Measurements from ENCODE around the gene CD68. TPM values are rescaled to one million over a fixed set of nuclear protein-coding genes. Genes with fewer than 3 reads are reported as not detected.
"Not testable (repeated sequence)": the region's sequence is repeated elsewhere in the genome, so short reads cannot be mapped to it uniquely, and the experiment has no call there.

CD68 gene
- total RNA-seq, 2 experiments from 2014 or later: 32.5 to 33.9 TPM

GRCh38 chr17:7615265-7615747 is 35.9 kb downstream of the CD68 start:
- no peak for DNase-seq
- POLR2A ChIA-PET: interaction anchor here (0.8 to 2.7 kb wide), 17 partner anchors 12 to 179 kb away, joined by 3 to 22 read pairs (median 4); partner anchors contain the start of genes ATP1B2, CD68, DNAH2 and MPDU1
- ATAC-seq (ENCODE audit: low read depth): no peak

DNA sequence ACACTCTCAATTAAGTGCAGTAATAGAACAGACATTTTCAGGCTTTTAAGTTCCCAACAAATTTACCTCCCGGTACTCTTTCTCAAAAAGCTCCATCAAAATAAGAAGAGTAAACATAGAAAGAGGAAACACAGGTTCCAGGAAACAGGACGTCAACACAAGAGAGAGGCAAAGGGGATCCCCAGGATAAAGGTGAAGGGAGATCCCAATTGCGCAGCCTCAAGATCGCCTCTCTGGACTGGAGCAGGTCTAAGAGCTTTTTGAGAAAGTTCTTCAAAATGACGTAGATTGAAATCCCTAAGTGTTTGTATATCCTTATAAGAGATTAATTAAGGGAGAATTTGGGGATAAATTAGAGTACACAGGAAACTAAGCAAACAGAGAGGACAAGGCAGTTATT is 39.2 kb downstream of the CD68 start:
- Mint-ChIP-seq H3K27me3 (peaks cover 2% of the 10 kb centered on the region), H3K27ac (no peak overlapping the region), H3K9me3 (no peaks in the 10 kb centered on the region), H3K36me3 (no peaks in the 10 kb centered on the region), H3K4me3 (no peak overlapping the region), H3K4me1 (peaks cover 4% of the 10 kb centered on the region)
- POLR2A ChIA-PET: interaction anchor here (1.9 kb wide), 1 partner anchor 9 kb away, joined by 5 read pairs; the partner anchor contains the start of gene SAT2
- ATAC-seq (ENCODE audit: low read depth): no peak
- DNase-seq: no peak

More at GRCh38 chr17:7615265-7615747, 35.9 kb downstream of the CD68 start:
- peaks cover 1% of the 10 kb centered on the region for H3K36me3 Mint-ChIP-seq
- no peaks in the 10 kb centered on the region for H3K27me3 Mint-ChIP-seq
- no peaks in the 10 kb centered on the region for H3K9me3 Mint-ChIP-seq
- peak overlapping the region; percentile 95 for H3K27ac Mint-ChIP-seq
- H3K4me1 Mint-ChIP-seq: peaks cover 24% of the 10 kb centered on the region
- peak overlapping the region; percentile 86 for H3K4me3 Mint-ChIP-seq

DNA sequence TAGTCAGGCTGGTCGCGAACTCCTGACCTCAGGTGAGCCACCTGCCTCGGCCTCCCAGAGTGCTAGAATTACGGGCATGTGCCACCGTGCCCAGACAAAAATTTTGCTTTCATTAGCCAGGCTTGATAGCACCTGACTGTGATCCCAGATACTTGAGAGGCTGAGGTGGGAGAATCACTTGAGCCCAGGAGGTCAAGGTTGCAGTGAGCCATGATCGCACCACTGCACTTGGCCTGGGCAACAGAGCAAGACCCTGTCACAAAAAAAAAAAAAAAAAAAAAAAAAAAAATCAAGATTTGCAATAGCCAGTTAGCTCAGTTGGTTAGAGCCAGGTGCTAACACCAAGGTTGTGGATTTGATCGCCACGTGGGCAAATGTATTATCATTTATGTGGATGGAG is 41.4 kb downstream of the CD68 start:
- Mint-ChIP-seq H3K4me1 (no peaks in the 10 kb centered on the region), H3K9me3 (no peaks in the 10 kb centered on the region), H3K27ac (no peak overlapping the region), H3K27me3 (peaks cover 2% of the 10 kb centered on the region), H3K36me3 (no peaks in the 10 kb centered on the region), H3K4me3 (no peak overlapping the region)
- ATAC-seq (ENCODE audit: low read depth) (no peak), DNase-seq (no peak)
- POLR2A ChIA-PET: no interaction called here

GRCh38 chr17:7623661-7624060 is 44.2 kb downstream of the CD68 start:
- ATAC-seq (ENCODE audit: low read depth) (no peak), DNase-seq (no peak)
- H3K36me3 Mint-ChIP-seq: peaks cover 3% of the 10 kb centered on the region
- H3K4me1 Mint-ChIP-seq: peaks cover 12% of the 10 kb centered on the region
- H3K9me3 Mint-ChIP-seq: no peaks in the 10 kb centered on the region
- H3K27me3 Mint-ChIP-seq: peaks cover 2% of the 10 kb centered on the region
- POLR2A ChIA-PET: interaction anchor here (1.4 kb wide), 1 partner anchor 63 kb away, joined by 3 read pairs; no protein-coding TSS in a partner anchor
- H3K27ac Mint-ChIP-seq: no peak overlapping the region
- H3K4me3 Mint-ChIP-seq: no peak overlapping the region

- H3K36me3 Mint-ChIP-seq; ATAC-seq (ENCODE audit: low read depth); H3K27ac Mint-ChIP-seq; POLR2A ChIA-PET; H3K27me3 Mint-ChIP-seq; H3K9me3 Mint-ChIP-seq; DNase-seq; H3K4me3 Mint-ChIP-seq: not testable (repeated sequence)
- H3K4me1 Mint-ChIP-seq: peaks cover 12% of the 10 kb centered on the region
Observed at GRCh38 chr17:7625749-7626148, 46.3 kb downstream of the CD68 start.

DNA sequence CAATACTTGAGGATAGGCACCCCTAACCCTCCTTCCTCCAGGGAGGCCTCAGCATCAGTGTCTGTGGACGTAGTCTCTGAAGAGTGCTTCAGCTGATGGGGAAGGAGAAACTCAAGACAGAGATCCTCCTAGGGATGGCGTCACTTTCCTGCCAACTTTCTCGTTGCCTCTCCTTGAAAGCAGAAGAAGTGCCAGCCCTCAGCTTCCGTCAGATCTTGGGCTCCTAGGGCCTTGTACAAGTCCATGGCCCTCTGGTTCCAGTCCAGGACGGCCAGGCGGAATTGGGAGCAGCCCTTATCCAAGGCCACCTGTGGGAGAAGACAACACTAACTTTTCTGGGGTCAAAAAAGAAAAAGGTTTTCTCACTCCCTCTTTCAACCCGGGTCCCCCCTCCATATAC is 46.9 kb downstream of the CD68 start:
- Mint-ChIP-seq H3K27ac (no peak overlapping the region), H3K4me3 (peak overlapping the region; percentile 2), H3K9me3 (no peaks in the 10 kb centered on the region), H3K27me3 (peaks cover 2% of the 10 kb centered on the region), H3K36me3 (peaks cover 3% of the 10 kb centered on the region), H3K4me1 (peaks cover 12% of the 10 kb centered on the region)
- POLR2A ChIA-PET: interaction anchor here (2.0 to 2.6 kb wide), 4 partner anchors 9 to 61 kb away, joined by 5 to 50 read pairs (median 16); partner anchors contain the start of genes FXR2, MPDU1, TP53 and WRAP53
- ATAC-seq (ENCODE audit: low read depth) (no peak), DNase-seq (no peak)

GRCh38 chr17:7626956-7627249 is 47.5 kb downstream of the CD68 start:
- POLR2A ChIA-PET: interaction anchor here (1.1 to 2.6 kb wide), 7 partner anchors 10 to 147 kb away, joined by 3 to 50 read pairs (median 7); partner anchors contain the start of genes FXR2, MPDU1, TP53 and WRAP53
- peak overlapping the region; percentile 85 for H3K27ac Mint-ChIP-seq

GRCh38 chr17:7627250-7628121 is 48.0 kb downstream of the CD68 start, which contains the start of gene SAT2:
Gene SAT2 (minus strand): TSS chr17:7627821. CDS start chr17:7627635, 186 bp downstream.
- H3K27ac Mint-ChIP-seq: peak within 1 kb of the TSS; percentile 85
- H3K36me3 Mint-ChIP-seq: peaks cover 3% of the 10 kb centered on the region
- ATAC-seq (ENCODE audit: low read depth) (peak; percentile 96), DNase-seq (peak; percentile 80)
- peak within 1 kb of the TSS; percentile 95 for H3K4me3 Mint-ChIP-seq
- POLR2A ChIA-PET: interaction anchor here (0.6 to 2.6 kb wide), 13 partner anchors 9 to 304 kb away, joined by 3 to 50 read pairs (median 5); partner anchors contain the start of genes ATP1B2, CD68, CNTROB and FXR2
- H3K27me3 Mint-ChIP-seq: no peaks in the 10 kb centered on the region
- no peaks in the 10 kb centered on the region for H3K9me3 Mint-ChIP-seq
- peaks cover 14% of the 10 kb centered on the region for H3K4me1 Mint-ChIP-seq

More at GRCh38 chr17:7626956-7627249, 47.5 kb downstream of the CD68 start:
- no peak for ATAC-seq (ENCODE audit: low read depth)
- Mint-ChIP-seq H3K4me3 (peak overlapping the region; percentile 95), H3K36me3 (peaks cover 3% of the 10 kb centered on the region), H3K27me3 (peaks cover 2% of the 10 kb centered on the region), H3K9me3 (no peaks in the 10 kb centered on the region), H3K4me1 (peaks cover 12% of the 10 kb centered on the region)
- no peak for DNase-seq

GRCh38 chr17:7629939-7630571 is 50.6 kb downstream of the CD68 start, which contains the start of gene SHBG:
Gene SHBG (plus strand): TSS chr17:7630135. CDS start chr17:7630173, 38 bp downstream.
- POLR2A ChIA-PET: interaction anchor here (0.6 kb wide), 1 partner anchor 67 kb away, joined by 3 read pairs; no protein-coding TSS in a partner anchor
- H3K9me3 Mint-ChIP-seq: no peaks in the 10 kb centered on the region
- H3K27me3 Mint-ChIP-seq: no peaks in the 10 kb centered on the region
- H3K4me3 Mint-ChIP-seq: no peak within 1 kb of the TSS
- no peak within 1 kb of the TSS for H3K27ac Mint-ChIP-seq
- peaks cover 3% of the 10 kb centered on the region for H3K36me3 Mint-ChIP-seq
- DNase-seq (no peak), ATAC-seq (ENCODE audit: low read depth) (no peak)
- H3K4me1 Mint-ChIP-seq: peaks cover 15% of the 10 kb centered on the region

Other genes with a start within 250 kb of the CD68 start
- gene ACAP1, start 243.1 kb upstream of the CD68 start, total RNA-seq: 100 to 1,000 TPM; 710 to 756 TPM
- 1 to 10 TPM; 8.1 to 8.7 TPM for gene KCTD11, start 227.5 kb upstream of the CD68 start, total RNA-seq
- gene TMEM95, start 224.5 kb upstream of the CD68 start, total RNA-seq: not detected
- 1 to 10 TPM; 5.2 to 6.5 TPM for gene TNK1, start 198.5 kb upstream of the CD68 start, total RNA-seq
- gene PLSCR3, start 185.1 kb upstream of the CD68 start, total RNA-seq: 10 to 100 TPM; 79.3 to 82.1 TPM
- gene TMEM256, start 175.5 kb upstream of the CD68 start, total RNA-seq: 10 to 100 TPM; 52.9 to 55.6 TPM
- 1 to 10 TPM; 8.0 to 8.7 TPM for gene NLGN2, start 171.8 kb upstream of the CD68 start, total RNA-seq
- not detected for gene SPEM1, start 159.3 kb upstream of the CD68 start, total RNA-seq
- not detected for gene SPEM2, start 154.0 kb upstream of the CD68 start, total RNA-seq
- not detected for gene SPEM3, start 150.8 kb upstream of the CD68 start, total RNA-seq
- gene TMEM102, start 144.2 kb upstream of the CD68 start, total RNA-seq: 10 to 100 TPM; 15.7 to 17.7 TPM
- gene FGF11, start 140.1 kb upstream of the CD68 start, total RNA-seq: 10 to 100 TPM; 25.4 to 28.5 TPM
- 10 to 100 TPM; 15.2 to 15.7 TPM for gene CHRNB1, start 134.6 kb upstream of the CD68 start, total RNA-seq
- gene ZBTB4, start 100.0 kb upstream of the CD68 start, total RNA-seq: 10 to 100 TPM; 56.0 to 58.6 TPM
- not detected for gene SLC35G6, start 98.2 kb upstream of the CD68 start, total RNA-seq
- 100 to 1,000 TPM; 192 to 214 TPM for gene POLR2A, start 95.3 kb upstream of the CD68 start, total RNA-seq
- gene TNFSF12, start 30.6 kb upstream of the CD68 start, total RNA-seq: 10 to 100 TPM; 93.0 to 95.7 TPM
- gene TNFSF13, start 20.9 kb upstream of the CD68 start, total RNA-seq: 1 to 10 TPM; 8.2 to 8.4 TPM
- gene SENP3, start 17.7 kb upstream of the CD68 start, total RNA-seq: 10 to 100 TPM; 43.7 to 50.2 TPM
- gene MPDU1, start 4.2 kb downstream of the CD68 start, total RNA-seq: 10 to 100 TPM; 50.2 TPM
- gene SOX15, start 10.5 kb downstream of the CD68 start, total RNA-seq: under 1 TPM; 0.30 to 0.57 TPM
- 10 to 100 TPM; 37.7 to 38.2 TPM for gene FXR2, start 35.3 kb downstream of the CD68 start, total RNA-seq
- gene SAT2, start 48.2 kb downstream of the CD68 start, total RNA-seq: 10 to 100 TPM; 40.0 to 41.2 TPM
- not detected for gene SHBG, start 50.5 kb downstream of the CD68 start, total RNA-seq
- under 1 TPM; 0.14 to 0.42 TPM for gene ATP1B2, start 71.3 kb downstream of the CD68 start, total RNA-seq
- gene TP53, start 107.9 kb downstream of the CD68 start, total RNA-seq: 100 to 1,000 TPM; 128 to 131 TPM
- 10 to 100 TPM; 19.3 to 19.4 TPM for gene WRAP53, start 108.8 kb downstream of the CD68 start, total RNA-seq
- gene EFNB3, start 125.6 kb downstream of the CD68 start, total RNA-seq: not detected
- not detected for gene DNAH2, start 138.1 kb downstream of the CD68 start, total RNA-seq

Measured in activated naive CD8-positive, alpha-beta T cell treated with anti-CD3 and anti-CD28 coated beads, Interleukin-2, amount 10 ng/mL, durations not matched to agents 7 days and 5 days (primary cell).